GM18505 (cell line): ENCODE results near the gene RBM42.
A peak's percentile ranks its signal among the peaks of the same experiment; 100 is the strongest.
"Not testable (repeated sequence)": the region's sequence is repeated elsewhere in the genome, so short reads cannot be mapped to it uniquely, and the experiment has no call there.

Experiments used
- ATAC-seq: cut with Tn5 transposase; IDR thresholded peaks from one replicate; pipeline ENCODE4 v1.9.1; 2021; ENCODE audit not compliant: unreplicated experiment
- POLR2A ChIP-seq: IDR thresholded peaks from 4 replicates; pipeline ENCODE4 v1.6.1; 2011; ENCODE audit warnings: borderline replicate concordance; ENCODE audit not compliant: insufficient read depth, insufficient read length; ENCODE audit errors: extremely low read depth

RBM42 gene

GRCh38 chr19:35648017-35648961 lies 19.5 kb downstream of the RBM42 start, which contains the start of gene COX6B1:
COX6B1 (plus strand) TSS chr19:35648323; CDS start chr19:35651244, 2,921 bp downstream.
- TF ChIP-seq POLR2A: peak; percentile 93
- ATAC-seq: peak; percentile 40

GRCh38 chr19:35650581-35650980 lies 21.7 kb downstream of the RBM42 start:
- no peak for TF ChIP-seq POLR2A
- no peak for ATAC-seq

GRCh38 chr19:35654828-35655227 lies 26.0 kb downstream of the RBM42 start:
- ATAC-seq: not testable (repeated sequence)

GRCh38 chr19:35655600-35655999 lies 26.8 kb downstream of the RBM42 start:
- no peak for TF ChIP-seq POLR2A
- ATAC-seq: no peak

- no peak for ATAC-seq
- no peak for TF ChIP-seq POLR2A
These were observed 27.9 kb downstream of the RBM42 start for GRCh38 chr19:35656700-35657099.

DNA sequence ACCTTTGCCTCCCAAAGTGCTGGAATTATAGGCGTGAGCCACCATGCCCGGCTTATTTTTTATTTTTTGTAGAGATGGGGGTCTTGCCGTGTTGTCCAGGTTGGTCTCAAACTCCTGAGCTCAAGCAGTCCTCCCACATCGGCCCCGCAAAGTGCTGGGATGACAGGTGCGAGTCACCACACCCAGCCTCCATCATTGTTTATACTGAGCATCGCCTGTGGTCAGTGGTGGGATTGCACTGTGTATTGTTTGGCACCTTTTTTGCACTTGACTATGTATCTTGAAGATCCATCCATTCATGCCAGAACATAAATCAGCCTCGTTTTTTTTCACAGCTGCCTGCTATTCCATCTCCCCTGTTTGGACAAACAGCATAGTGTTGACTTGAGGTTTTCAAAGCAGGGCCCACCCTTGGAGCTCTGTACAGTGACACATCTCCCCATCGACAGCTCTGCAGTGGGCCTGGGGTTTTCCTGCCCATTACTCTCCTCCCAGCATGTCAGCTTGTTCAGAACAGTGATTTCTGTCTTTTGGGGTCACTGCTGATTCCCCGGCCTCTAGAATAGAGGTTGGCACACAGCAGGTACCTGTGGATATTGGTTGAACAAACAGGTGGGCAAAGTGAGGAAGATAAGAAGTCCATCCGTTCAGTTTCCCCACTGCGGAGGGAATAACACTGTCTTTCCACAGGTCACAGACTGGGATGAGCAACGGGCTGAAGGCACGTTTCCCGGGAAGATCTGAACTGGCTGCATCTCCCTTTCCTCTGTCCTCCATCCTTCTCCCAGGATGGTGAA lies 29.3 kb downstream of the RBM42 start:
- no peak for TF ChIP-seq POLR2A
- ATAC-seq: no peak

GRCh38 chr19:35661995-35662340 lies 33.1 kb downstream of the RBM42 start:
- no peak for TF ChIP-seq POLR2A
- no peak for ATAC-seq

DNA sequence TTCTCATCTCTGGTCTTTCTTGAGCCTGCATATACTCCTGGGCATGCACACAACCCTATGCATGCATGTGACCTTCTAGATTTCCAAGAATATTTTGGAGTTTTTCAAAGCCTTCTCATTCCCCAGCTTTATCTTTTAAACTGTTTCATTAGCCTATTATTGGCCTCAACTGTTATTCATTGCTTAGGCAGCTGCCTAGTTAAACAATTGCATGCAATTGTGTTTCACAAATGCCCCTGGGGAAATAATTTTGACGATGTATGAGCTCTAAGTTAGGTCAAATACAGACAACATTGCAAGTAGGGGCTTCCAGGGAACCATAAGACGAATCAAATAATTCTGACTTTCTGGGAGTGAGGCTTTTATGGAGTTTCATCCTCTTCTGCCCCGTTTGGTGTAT lies 35.1 kb downstream of the RBM42 start:
- ATAC-seq: no peak
- TF ChIP-seq POLR2A: no peak

DNA sequence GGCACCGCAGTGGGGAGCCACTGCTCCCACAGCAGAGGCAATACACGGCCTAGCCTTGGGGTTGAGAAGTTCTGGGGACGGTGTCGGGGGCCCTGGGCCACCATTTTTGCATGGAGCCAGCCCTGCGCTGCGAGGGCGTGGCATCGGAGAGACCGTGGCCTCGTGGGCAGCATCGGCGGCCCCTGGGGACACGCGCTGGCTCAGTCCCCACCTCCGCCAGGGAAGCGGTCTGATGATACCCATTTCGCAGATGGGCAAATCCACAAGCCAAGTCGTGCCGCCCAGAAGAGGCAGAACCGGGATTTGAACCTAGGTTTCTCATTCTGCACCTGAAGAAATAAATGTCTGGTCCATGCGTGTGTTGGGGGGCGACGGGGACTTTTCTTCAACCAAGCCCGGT lies 36.3 kb downstream of the RBM42 start:
- no peak for ATAC-seq
- TF ChIP-seq POLR2A: no peak

- no peak for TF ChIP-seq POLR2A
These were observed 36.8 kb downstream of the RBM42 start for GRCh38 chr19:35665604-35666003.

GRCh38 chr19:35666251-35666913 lies 37.5 kb downstream of the RBM42 start, which contains the start of gene UPK1A:
UPK1A (plus strand) TSS chr19:35666517; CDS start chr19:35666813, 296 bp downstream.
- TF ChIP-seq POLR2A: no peak
- ATAC-seq: no peak

More at GRCh38 chr19:35665604-35666003, 36.8 kb downstream of the RBM42 start:
- no peak for ATAC-seq

DNA sequence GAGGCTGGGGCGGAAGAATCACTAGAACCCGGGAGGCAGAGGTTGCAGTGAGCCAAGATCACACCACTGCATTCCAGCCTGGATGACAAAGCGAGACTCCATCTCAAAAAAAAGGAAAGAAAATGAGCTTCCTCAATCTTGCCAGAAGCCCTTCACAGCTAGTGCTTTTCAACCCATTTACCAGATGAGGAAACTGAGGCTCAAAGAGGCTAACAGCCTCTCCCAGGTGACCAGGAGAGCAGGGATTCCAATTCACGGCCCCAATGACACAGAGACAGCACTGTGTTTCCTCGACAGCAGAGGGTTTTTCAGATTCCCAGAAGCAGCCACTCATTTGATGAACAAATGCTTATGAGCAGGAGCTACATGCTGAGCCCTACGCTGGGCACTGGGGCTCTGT lies 40.7 kb downstream of the RBM42 start:
- ATAC-seq: no peak
- no peak for TF ChIP-seq POLR2A

GRCh38 chr19:35669974-35670373 lies 41.1 kb downstream of the RBM42 start:
- TF ChIP-seq POLR2A: no peak
- ATAC-seq: no peak
